HG02763 (cell line): ENCODE results near the gene TMTC1.

Experiments
- ATAC-seq: cut with Tn5 transposase; IDR thresholded peaks from one replicate; pipeline ENCODE4 v1.9.1; 2021; ENCODE audit warnings: mild to moderate bottlenecking, moderate library complexity; ENCODE audit not compliant: unreplicated experiment

The TMTC1 gene

DNA sequence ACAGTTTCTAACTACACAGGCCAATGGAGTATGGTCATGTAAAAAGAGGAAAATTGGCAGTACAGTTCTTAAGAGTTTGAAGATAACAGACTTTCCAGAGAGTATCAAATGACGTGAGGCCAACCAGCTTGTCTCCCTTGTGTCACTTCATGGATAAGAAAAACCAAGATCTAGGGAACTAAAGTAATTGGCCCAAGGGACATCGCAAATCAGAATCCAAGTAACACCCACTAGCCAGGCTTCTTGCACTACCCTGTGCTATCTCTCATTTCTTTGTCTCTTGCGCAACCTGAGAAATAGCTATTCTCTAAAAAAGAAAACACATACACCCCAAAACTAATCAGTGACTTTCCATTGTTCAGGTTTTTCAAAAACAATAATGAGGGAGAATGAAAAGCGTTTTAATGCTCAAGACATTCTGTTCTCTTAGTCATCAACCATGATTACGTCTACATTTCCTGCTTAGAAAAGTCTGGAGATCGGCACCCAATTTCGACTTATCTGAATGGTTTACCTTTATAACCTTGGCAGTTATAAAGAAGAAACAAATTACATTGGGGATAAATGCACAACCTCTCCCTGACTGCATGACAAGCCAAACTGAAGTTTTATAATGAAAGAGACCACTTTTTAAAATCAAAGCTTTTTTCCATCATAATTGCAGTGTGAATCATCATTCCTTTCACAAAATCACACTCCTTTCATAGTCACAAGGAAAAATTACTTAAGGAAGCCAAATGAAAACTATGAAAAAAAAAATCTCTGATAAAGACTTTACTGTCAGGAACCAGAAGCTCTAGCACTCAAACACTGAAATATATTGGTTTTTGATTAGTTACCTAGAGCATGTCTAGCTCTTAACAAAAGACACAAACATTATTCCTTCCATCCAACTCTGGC lies 42.1 kb downstream of the TMTC1 start:
- no peak for ATAC-seq

DNA sequence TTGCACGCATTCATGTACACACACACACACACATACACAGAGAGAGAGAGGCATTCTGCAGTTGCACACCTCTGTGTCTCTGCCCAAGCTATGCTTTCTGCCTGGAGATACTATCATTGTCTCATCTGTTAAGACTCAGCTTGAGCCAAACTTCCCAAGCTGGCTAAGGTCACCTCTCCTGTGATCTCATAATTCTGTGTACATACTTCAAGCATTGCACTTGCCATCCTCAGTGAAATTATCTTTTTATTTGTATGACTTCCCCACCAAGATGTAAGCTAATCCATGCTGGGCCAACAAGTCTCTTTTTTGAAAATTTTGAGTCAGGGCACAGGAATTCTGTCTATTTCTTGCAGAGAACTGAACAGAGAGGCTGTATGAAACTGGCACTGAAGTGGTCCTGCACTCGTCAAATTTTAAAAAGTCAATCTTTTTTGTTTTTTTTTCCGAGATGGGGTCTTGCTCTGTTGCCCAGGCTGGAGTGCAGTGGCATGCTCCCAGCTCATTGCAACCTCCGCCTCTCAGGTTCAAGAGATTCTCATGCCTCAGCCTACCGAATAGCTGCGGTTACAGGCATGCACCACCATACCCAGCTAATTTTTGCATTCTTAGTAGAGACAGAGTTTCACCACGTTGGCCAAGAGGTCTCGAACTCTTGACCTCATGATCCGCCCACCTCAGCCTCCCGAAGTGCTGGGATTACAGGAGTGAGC lies 44.3 kb downstream of the TMTC1 start:
- no peak for ATAC-seq

DNA sequence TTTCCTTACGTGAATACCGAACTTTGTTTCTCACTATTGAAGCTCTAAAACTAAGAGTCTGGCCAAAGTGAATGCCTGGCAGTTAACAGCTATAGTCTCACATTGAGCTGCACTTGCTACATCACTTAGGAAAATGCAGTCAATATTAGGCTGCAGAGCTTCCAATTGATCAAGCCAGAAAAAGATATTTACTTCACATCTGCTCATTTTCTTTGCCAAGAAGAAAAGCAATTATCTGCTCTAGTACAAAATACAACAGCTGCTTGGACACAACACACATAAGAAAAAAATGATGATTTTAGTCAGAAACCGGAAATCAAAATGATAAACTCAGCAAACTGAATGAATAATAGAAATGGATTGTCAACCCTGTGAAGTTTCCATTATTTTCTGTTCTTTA lies 45.4 kb downstream of the TMTC1 start:
- no peak for ATAC-seq

DNA sequence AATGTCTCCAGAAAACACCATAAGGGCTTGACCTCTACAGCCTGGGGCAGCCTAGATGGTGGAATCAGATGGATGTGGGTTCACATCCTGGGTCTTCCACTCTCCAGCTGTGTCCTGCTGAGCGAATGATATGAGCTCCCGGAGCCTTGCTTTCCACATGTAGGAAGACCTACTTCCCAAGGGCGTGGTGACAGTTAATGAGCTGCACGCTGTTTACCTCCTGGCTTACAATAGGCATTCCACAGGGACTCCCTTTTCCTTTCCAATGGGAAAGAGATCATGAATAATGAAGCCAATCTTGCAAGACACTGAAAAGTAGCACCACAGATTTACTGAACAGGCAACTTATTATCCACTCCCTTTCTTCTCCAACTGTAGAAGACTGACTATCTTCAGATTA lies 46.1 kb downstream of the TMTC1 start:
- no peak for ATAC-seq

DNA sequence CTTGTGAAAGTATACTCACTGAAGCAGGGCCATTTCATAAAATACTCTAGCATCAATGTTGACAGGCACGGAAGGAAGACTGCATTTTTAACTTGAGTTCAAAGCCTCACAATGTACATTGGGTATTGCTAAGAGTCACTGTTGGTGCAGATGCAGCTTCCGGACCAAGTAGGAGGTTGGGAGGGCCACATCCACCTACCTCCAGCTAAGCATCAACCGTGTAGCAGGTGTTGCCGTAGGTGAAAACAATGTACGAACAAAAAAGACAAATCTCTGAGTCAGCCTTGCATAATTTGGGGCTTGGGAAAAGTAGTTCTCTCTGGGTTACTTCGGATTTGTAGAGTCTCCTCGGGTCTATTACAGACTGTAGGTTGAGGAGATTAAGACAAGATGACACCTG lies 48.1 kb downstream of the TMTC1 start:
- no peak for ATAC-seq

DNA sequence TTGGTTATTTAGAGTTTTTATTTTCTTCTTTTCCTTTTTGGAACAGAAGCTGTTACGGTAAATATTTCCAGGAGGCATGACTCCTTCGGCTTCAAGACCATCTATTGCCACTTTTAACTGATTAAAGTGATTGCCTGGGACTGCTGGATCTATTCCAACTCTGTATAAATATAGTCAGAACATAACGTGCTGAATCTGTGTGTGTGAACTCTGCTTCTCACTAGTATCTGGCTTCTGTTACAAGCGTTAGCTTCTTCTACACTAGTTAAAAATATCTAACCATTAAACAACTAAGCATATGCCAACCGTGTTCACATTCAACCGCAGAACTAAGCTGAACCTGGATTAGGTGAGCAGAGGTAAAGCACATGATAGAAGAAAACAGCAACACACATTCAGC lies 49.0 kb downstream of the TMTC1 start:
- ATAC-seq: no peak

DNA sequence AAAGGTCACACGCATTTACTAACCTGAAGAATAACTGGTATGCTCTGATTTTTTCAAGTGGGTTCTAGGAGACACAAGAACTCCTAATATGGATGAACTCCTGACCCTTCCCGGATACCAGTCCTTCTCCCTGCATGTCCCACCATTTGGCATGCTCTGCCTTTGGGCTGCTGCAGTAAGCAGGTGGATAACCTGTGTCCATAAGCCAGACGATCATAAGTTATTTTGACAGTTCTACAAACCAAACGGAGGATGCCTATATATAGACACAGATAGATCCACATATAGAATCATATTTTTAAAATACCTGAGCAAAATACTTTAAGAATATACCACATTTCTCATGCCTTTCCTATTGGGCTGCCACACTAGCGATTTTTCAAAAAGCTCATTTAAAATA lies 49.4 kb downstream of the TMTC1 start:
- ATAC-seq: no peak

DNA sequence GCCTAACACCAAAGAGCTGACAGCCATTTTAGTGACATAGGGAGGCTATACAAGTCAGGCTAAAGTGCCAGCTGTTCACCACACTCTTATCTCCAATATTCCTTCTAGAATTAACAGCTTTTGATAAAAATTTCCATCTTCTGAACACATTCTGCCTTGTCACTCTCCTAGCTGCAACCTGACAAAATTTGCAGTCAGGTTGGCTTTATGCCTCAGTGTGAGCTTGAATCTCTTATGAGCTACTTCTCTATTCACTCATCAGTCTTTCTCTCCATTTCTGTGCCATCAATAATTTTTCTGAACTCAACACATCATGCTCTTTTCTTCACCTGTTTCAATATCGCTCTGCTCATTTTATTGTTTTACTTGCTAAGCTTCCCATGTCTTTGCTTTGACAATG lies 50.2 kb downstream of the TMTC1 start:
- ATAC-seq: no peak

DNA sequence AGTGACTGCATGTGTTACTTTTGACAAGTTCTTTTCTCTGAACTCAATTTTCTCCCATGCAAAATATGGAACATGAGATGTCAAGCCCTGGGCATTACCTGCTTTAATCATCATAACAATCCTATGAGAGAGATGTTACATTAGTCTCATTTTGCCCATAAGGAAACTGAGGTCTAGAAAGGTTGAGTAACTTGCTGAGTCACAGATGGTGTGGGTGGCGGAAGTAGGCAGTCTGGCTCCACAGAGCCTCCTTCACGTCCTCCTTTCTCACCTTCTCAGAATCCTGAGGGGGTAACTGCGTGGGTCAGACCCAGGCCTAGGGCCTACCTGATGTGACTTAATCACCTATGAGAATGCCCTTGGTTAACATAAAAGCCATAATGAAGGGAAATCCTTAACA lies 50.7 kb downstream of the TMTC1 start:
- ATAC-seq: no peak

DNA sequence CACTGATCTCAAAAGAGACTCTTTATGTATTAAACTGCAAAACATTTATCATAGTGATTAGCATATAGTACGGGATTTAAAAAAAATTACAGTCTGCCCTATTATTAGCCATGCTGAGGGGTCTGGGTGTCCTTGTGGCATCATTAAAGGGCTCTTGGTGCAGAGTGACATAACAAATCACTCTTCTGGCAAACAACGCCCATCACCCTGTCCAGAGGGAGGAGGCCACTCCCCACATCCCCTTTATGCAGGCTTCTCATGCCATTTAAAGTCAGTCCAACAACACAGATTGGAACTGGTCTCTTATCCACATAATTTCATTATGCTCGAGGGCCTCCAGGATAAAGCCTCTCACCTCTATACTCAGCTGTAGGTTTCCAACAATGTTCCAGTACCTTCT lies 51.1 kb downstream of the TMTC1 start:
- no peak for ATAC-seq

DNA sequence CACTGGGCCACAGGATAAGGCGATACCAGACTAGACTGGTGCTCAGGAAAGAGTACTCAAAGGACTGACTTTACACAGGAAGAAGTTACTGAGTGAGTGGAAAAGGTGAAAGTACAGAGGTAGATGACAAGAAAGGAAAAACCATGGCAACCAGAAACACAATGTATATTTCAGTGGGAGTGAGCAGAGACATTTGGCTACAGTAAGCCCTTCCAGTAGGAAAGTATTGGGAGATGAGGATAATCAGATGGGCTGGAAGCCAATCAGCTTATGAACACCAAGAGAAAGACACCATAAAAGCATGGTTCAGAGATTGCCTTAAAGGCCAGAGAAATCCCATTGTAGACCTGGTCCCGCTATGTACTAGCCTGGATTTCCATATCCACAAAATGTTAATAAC lies 51.6 kb downstream of the TMTC1 start:
- ATAC-seq: no peak

DNA sequence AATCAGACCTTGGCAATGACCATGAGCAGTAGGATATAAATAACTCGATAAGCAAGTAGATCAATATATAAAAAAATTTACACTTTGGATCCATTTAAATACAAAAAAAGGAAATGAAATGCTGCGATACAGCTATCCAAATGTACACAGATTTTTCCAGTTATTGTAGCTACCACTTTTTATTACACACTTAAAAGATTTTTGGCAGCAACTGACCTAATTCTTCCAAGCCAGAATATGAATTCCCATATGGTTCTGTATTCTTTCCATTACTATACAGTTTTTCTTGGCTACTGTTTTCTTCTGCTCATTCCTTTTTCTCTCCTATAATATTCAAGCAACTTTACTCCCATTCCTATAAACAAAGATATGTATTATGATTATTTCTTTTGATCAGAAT lies 52.2 kb downstream of the TMTC1 start:
- no peak for ATAC-seq

DNA sequence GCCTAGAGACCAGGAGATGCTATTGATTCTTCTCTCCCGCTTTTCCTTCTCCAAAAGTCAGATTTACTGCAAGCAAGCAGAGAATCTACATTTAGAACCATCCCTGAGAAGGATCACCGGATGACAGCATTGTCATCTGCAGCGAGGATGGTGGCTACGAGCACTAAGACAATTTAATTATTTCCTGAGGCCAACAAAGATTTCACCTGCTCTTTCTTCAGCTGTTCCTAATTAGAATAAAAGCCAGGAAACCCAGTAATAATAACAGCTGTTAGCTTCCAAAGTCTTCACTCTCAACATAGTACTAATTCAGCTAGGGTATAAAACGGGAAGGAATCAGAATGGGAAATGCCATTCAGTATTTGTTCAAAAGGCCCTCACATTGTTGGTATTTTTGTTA lies 53.3 kb downstream of the TMTC1 start:
- ATAC-seq: no peak

DNA sequence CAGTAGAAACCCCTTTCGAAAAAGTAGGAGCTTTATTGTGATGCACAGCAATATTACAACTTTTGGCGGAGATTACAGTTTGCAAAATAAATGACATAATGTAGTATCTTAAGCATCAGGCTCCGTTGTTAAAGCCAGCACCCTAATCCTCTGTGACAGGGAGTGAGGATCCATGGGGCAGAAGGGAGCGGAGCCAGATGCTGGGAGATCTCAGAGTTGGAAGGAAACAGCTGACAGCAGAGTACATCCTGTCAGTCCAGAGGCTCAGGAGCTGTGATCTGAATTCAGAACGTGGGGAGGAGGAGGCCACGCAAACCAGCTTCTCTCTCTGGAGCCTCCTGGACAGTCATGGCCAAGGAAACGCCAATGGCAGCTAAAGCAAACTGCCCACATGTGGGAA lies 55.7 kb downstream of the TMTC1 start:
- ATAC-seq: no peak

DNA sequence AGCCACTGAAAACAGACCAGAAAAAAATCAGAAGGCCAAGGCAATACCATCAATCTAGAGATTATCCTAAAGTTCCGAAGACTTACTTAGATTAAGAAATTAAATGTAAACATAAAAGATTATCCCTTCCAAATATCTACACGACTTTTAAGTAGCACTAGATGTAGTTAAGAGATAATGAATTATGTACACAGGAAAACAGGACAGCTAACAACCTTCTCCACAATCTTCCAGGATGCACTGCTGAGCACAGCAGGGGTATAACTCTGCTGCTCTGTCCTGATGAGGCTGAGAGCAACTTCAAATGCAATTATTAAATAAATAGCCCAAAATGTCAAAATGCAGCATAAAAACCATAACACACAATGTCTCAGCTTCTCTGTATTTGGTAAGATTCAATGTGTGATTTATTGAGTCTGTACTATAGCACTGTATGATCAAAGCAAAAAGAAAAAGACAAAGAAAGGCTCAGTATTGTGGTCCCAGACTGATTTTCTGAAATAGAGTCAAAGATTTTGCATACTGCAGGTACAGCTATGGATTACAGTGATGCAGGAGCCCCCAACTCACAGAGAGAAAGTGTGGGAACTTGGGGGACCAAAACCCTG lies 56.9 kb downstream of the TMTC1 start:
- no peak for ATAC-seq

DNA sequence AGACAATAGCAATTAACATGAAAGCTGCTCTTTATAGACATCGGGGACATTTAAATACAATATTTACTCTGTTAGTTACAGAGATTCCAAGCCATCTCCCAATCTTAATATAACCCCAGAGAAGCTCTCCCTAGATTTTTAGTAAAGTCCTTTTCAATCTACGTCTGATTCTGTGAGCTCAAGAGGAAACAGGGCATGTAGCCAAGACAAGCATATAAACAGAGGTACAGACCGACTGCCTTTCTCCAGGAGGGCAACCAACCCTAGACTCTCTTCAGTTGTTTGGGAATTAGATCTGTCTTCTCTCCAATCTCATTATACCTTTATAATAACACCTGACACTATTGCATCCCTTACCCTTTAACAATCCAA lies 57.4 kb downstream of the TMTC1 start:
- ATAC-seq: no peak

DNA sequence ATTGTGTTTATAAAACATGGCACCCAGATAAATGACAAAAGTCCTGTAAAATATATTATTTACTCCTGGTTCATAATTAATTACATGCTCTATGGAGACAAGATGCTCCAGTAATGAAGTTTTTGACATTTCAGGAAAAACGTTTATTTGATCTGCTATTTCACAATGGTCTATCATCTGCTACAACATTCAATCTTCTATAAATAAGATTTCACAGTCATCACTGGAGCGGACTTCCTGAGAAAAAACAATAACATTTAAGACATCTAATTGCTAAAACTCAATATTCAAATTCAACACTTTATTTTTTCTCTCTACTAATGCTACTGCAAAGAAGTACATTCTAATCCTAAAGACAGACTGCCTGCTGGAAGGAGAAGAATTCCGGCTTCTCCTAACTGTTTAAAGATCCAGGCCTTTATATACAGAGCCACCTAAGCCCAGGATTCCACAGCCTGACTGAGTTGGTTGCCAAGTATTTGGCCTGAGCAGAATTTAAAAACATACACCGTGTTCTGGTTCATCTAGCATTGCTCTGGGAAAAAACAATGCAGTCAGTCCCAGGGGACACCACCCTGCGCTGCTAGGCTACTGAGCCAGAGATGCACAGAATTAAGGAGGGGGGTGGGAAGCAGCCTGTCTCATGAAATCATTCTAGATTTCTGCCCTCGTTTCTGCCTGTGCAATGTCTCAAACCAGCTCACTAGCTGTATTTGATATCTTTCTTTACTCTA lies 58.0 kb downstream of the TMTC1 start:
- ATAC-seq: no peak

DNA sequence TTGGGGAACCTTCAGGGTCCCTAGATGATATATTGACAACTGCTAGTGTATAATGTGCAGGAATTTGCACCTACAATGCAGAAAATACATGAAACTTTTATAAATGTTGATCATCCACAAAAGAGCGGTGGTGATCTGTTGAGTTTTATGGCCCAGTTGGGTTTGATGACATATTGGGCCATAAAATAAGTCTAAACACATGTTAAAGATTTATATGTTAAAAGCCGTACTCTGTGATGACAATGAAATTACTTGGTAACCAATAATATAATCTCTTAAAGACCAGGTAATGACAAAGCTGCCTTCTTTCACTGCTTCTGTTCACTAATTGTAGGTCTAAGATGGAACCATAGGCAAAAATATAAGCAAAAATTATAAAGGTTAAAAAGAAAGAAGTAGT lies 61.6 kb downstream of the TMTC1 start:
- ATAC-seq: no peak

DNA sequence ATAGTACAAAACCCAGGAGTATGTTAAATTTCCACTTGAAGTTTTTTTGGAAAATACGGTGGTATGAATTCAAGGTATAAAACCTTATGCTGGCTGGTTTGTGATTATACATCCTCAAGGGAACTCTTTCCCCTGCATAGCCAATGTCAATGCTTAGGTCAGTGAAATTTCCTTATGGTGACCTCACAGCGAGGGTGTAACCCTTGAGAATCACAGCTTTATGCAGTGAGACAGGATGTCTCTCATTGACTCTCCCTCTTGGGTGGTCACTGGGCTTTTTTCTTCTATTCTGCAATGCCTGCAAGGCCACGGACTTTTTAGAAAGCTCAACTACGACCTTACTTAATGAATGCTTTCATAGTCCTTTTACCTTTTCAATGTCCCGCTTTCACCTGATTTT lies 64.4 kb downstream of the TMTC1 start:
- ATAC-seq: no peak

DNA sequence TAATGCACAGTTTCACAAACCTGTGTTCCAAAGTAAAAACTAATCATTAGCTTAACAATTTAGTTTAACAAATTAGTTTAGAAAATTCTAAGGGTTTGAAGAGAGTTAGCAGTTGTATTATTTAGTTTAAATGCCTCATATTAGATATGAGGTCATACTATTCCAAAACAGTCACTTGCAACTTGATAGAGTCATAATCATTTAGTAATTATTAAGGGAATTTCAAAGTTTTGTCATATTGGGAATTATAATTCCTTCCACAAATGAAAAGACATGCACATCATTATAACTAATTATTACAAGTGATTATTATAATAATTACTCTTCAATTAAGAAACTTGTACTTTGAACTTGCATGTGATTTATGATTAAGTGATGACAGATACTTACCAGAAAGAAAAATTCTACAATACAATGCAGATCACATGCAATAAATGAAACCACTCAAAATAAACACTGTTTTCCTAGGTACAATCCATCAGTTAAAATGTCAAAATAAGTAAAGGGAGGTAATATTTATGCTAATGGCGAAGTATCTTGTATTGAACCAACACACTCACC lies 66.1 kb downstream of the TMTC1 start:
- ATAC-seq: no peak

DNA sequence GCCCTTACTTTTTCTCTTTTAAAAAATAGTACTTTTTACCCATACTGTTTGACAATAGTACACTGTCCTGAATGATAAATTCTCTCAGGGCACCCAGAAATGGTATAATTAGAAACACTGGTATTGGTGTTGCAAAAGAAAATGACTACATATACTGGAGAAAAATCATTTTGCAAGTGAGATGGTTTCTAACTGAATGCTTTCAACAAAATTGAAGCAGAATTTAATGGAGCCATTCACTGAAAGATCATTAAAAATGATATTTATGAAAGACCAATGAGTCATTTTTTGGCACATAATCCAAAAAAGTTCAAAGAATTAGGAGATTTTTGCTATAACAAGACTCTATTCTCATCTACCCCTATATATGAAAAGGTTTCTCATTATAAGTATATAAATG lies 68.8 kb downstream of the TMTC1 start:
- ATAC-seq: no peak
